MM.1S (cell line): ENCODE data around the gene UNC13C.

Experiments
- DNase-seq: peaks from one replicate; pipeline ENCODE4 v3.0.0-alpha.2; 2015
- H2AFZ ChIP-seq: fragments of 300-600 bp; sonication (generic); 2 replicates; pipeline ENCODE4 v1.6.0; 2016; ENCODE audit warnings: antibody characterized with exemption, low read length
- H3F3A ChIP-seq: fragments of 300-600 bp; sonication (generic); 2 replicates; pipeline ENCODE4 v1.6.1; 2016; ENCODE audit warnings: mild to moderate bottlenecking, antibody characterized with exemption, low read length, moderate library complexity, mixed read lengths; ENCODE audit not compliant: insufficient read depth
- H3K27ac ChIP-seq: fragments of 300-600 bp; sonication (generic); 2 replicates; pipeline ENCODE4 v1.5.1; 2016; ENCODE audit warnings: mild to moderate bottlenecking, low read length
- H3K27me3 ChIP-seq: fragments of 300-600 bp; sonication (generic); replicated peaks from 2 replicates; pipeline ENCODE4 v1.6.0; 2016; ENCODE audit warnings: low read length; ENCODE audit not compliant: insufficient read depth
- H3K36me3 ChIP-seq: fragments of 300-600 bp; sonication (generic); replicated peaks from 2 replicates; pipeline ENCODE4 v1.6.1; 2016; ENCODE audit warnings: mild to moderate bottlenecking, low read length, mixed read lengths; ENCODE audit not compliant: insufficient read depth
- H3K4me1 ChIP-seq: fragments of 300-600 bp; sonication (generic); 2 replicates; pipeline ENCODE4 v1.6.1; 2016; ENCODE audit warnings: low read length, mixed read lengths
- H3K4me2 ChIP-seq: fragments of 300-600 bp; sonication (generic); 2 replicates; pipeline ENCODE4 v1.6.0; 2016; ENCODE audit warnings: low read depth, low read length
- H3K4me3 ChIP-seq: fragments of 300-600 bp; sonication (generic); 2 replicates; pipeline ENCODE4 v1.5.1; 2016; ENCODE audit warnings: low read length, mixed read lengths
- H3K79me2 ChIP-seq: fragments of 300-600 bp; sonication (generic); 2 replicates; pipeline ENCODE4 v1.6.1; 2016; ENCODE audit warnings: mixed run types, low read length, mixed read lengths
- H3K9ac ChIP-seq: fragments of 300-600 bp; sonication (generic); 2 replicates; pipeline ENCODE4 v1.6.1; 2016; ENCODE audit warnings: low read length, mixed read lengths
- H3K9me2 ChIP-seq: fragments of 300-600 bp; sonication (generic); replicated peaks from 2 replicates; pipeline ENCODE4 v1.6.1; 2016; ENCODE audit warnings: mild to moderate bottlenecking, low read length, mixed read lengths; ENCODE audit not compliant: insufficient read depth
- H3K9me3 ChIP-seq: fragments of 300-600 bp; sonication (generic); replicated peaks from 2 replicates; pipeline ENCODE4 v1.6.1; 2016; ENCODE audit warnings: mild to moderate bottlenecking, low read length, mixed read lengths; ENCODE audit not compliant: insufficient read depth
- H4K20me1 ChIP-seq: fragments of 300-600 bp; sonication (generic); 2 replicates; pipeline ENCODE4 v1.6.1; 2016; ENCODE audit warnings: mild to moderate bottlenecking, low read length, moderate library complexity, mixed read lengths; ENCODE audit not compliant: insufficient read depth
- EZH2 ChIP-seq: fragments of 300-600 bp; sonication (generic); optimal IDR thresholded peaks from 2 replicates; pipeline ENCODE3; 2017; ENCODE audit warnings: low read depth, mild to moderate bottlenecking, antibody characterized with exemption, low read length, mixed read lengths
- EZH2phosphoT487 ChIP-seq: fragments of 300-600 bp; sonication (generic); IDR thresholded peaks from 2 replicates; pipeline ENCODE4 v1.6.1; 2018; ENCODE audit warnings: antibody characterized with exemption, low read length
- TF ChIP-seq, protein P1 (sequence below): fragments of 300-600 bp; sonication (generic); IDR thresholded peaks from 2 replicates; pipeline ENCODE4 v1.5.1; 2016; ENCODE audit warnings: antibody characterized with exemption, low read length, mixed read lengths

UNC13C gene

GRCh38 chr15:54567408-54568035 is 589.3 kb downstream of the UNC13C start:
- TF ChIP-seq EZH2phosphoT487 = no peak
- TF ChIP-seq, protein P1, sequence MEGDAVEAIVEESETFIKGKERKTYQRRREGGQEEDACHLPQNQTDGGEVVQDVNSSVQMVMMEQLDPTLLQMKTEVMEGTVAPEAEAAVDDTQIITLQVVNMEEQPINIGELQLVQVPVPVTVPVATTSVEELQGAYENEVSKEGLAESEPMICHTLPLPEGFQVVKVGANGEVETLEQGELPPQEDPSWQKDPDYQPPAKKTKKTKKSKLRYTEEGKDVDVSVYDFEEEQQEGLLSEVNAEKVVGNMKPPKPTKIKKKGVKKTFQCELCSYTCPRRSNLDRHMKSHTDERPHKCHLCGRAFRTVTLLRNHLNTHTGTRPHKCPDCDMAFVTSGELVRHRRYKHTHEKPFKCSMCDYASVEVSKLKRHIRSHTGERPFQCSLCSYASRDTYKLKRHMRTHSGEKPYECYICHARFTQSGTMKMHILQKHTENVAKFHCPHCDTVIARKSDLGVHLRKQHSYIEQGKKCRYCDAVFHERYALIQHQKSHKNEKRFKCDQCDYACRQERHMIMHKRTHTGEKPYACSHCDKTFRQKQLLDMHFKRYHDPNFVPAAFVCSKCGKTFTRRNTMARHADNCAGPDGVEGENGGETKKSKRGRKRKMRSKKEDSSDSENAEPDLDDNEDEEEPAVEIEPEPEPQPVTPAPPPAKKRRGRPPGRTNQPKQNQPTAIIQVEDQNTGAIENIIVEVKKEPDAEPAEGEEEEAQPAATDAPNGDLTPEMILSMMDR = no peak
- no peak for TF ChIP-seq EZH2
- H3F3A ChIP-seq = no peaks in the 10 kb centered on the region
- H3K4me3 ChIP-seq = no peak overlapping the region
- H3K36me3 ChIP-seq = no peaks in the 10 kb centered on the region
- no peaks in the 10 kb centered on the region for H4K20me1 ChIP-seq
- no peaks in the 10 kb centered on the region for H3K9me3 ChIP-seq
- H3K4me1 ChIP-seq = no peaks in the 10 kb centered on the region
- no peak overlapping the region for H3K9ac ChIP-seq
- no peaks in the 10 kb centered on the region for H3K79me2 ChIP-seq
- no peak for DNase-seq
- no peaks in the 10 kb centered on the region for H3K27me3 ChIP-seq
- H3K9me2 ChIP-seq = no peaks in the 10 kb centered on the region
- H3K27ac ChIP-seq = no peak overlapping the region
- no peak overlapping the region for H2AFZ ChIP-seq
- H3K4me2 ChIP-seq = no peak overlapping the region

GRCh38 chr15:54568381-54568780 is 590.1 kb downstream of the UNC13C start:
- H3K9me2 ChIP-seq = no peaks in the 10 kb centered on the region
- H3K4me1 ChIP-seq = no peaks in the 10 kb centered on the region
- no peaks in the 10 kb centered on the region for H3K9me3 ChIP-seq
- no peaks in the 10 kb centered on the region for H4K20me1 ChIP-seq
- no peak overlapping the region for H3K4me3 ChIP-seq
- no peaks in the 10 kb centered on the region for H3K27me3 ChIP-seq
- no peaks in the 10 kb centered on the region for H3K36me3 ChIP-seq
- H2AFZ ChIP-seq = no peak overlapping the region
- no peak for TF ChIP-seq EZH2
- no peak overlapping the region for H3K4me2 ChIP-seq
- H3K9ac ChIP-seq = no peak overlapping the region
- DNase-seq = no peak
- H3F3A ChIP-seq = no peaks in the 10 kb centered on the region
- H3K79me2 ChIP-seq = no peaks in the 10 kb centered on the region
- H3K27ac ChIP-seq = no peak overlapping the region

GRCh38 chr15:54571576-54571975 is 593.3 kb downstream of the UNC13C start:
- Histone ChIP-seq H2AFZ (no peak overlapping the region), H4K20me1 (no peaks in the 10 kb centered on the region), H3K4me1 (no peaks in the 10 kb centered on the region), H3K79me2 (no peaks in the 10 kb centered on the region), H3K9ac (no peak overlapping the region), H3K4me2 (no peak overlapping the region), H3K36me3 (no peaks in the 10 kb centered on the region), H3K9me3 (no peaks in the 10 kb centered on the region), H3F3A (no peaks in the 10 kb centered on the region), H3K9me2 (no peaks in the 10 kb centered on the region), H3K27ac (no peak overlapping the region), H3K4me3 (no peak overlapping the region), H3K27me3 (no peaks in the 10 kb centered on the region)
- DNase-seq = no peak
- TF ChIP-seq, protein P1 = no peak

GRCh38 chr15:54575586-54575985 is 597.3 kb downstream of the UNC13C start:
- H3K27ac ChIP-seq = no peak overlapping the region
- H3K4me1 ChIP-seq = peaks cover 3% of the 10 kb centered on the region; the same call in 1 of the 2 replicates
- H2AFZ ChIP-seq = no peak overlapping the region
- no peaks in the 10 kb centered on the region for H4K20me1 ChIP-seq
- H3K36me3 ChIP-seq = no peaks in the 10 kb centered on the region
- DNase-seq = no peak
- no peak overlapping the region for H3K4me2 ChIP-seq
- H3K27me3 ChIP-seq = no peaks in the 10 kb centered on the region
- H3K79me2 ChIP-seq = no peaks in the 10 kb centered on the region
- H3K4me3 ChIP-seq = no peak overlapping the region
- H3F3A ChIP-seq = no peaks in the 10 kb centered on the region
- H3K9ac ChIP-seq = no peak overlapping the region
- no peaks in the 10 kb centered on the region for H3K9me2 ChIP-seq
- no peaks in the 10 kb centered on the region for H3K9me3 ChIP-seq
- TF ChIP-seq, protein P1 = no peak
- no peak for TF ChIP-seq EZH2
- TF ChIP-seq EZH2phosphoT487 = no peak
